ENCODE measurements around the gene WDFY2.

GRCh38 chr13:51684076-51684475, 99.8 kb downstream of the WDFY2 start:
- TF ChIP-seq EZH2 (IDR thresholded peaks at IDR 0.05; ENCODE audit: borderline replicate concordance, low read depth, low read length, severe bottlenecking) (no peak), CTCF (IDR thresholded peaks at IDR 0.05; ENCODE audit: borderline replicate concordance, extremely low read depth, low read length, poor library complexity, severe bottlenecking) (no peak)
